Caco-2 (cell line): ENCODE results near the gene ARHGEF7. TPM values are rescaled to one million over a fixed set of nuclear protein-coding genes. Genes with fewer than 3 reads are reported as not detected.

ENCODE experiments used
- BruUV-seq: library from RNA; stranded (reverse); fragments of 400-500 nt; replicated peaks from 2 replicates; lab custom pipeline; 2021; lab: Mats Ljungman, UMichigan
- CTCF ChIA-PET: fragments of 300-600 bp; sonication (Branson Sonifier 250); formaldehyde crosslinking; loops from one replicate; lab custom pipeline; 2022; ENCODE audit warnings: antibody characterized with exemption; lab: Charles Lee
- POLR2A ChIA-PET: fragments of 300-600 bp; sonication (Branson Sonifier 250); formaldehyde crosslinking; loops from one replicate; lab custom pipeline; 2022; ENCODE audit warnings: antibody characterized with exemption; lab: Charles Lee
- DNase-seq, 2 experiments: peaks; one replicate each; pipeline versions ENCODE4 v3.0.0 to v3.0.0-alpha.2; 2020 to 2022
- H3K27me3 ChIP-seq: replicated peaks from 2 replicates; pipeline ENCODE4 v1.6.0; 2011; ENCODE audit warnings: low read length; ENCODE audit not compliant: control insufficient read depth, insufficient read depth
- H3K36me3 ChIP-seq: 2 replicates; pipeline ENCODE4 v1.5.1; 2011; ENCODE audit warnings: low read length; ENCODE audit not compliant: control insufficient read depth, insufficient read depth
- H3K4me1 ChIP-seq: fragments of 250-450 bp; sonication (Bioruptor Pico); 2 replicates; pipeline ENCODE4 v1.5.1; 2020; ENCODE audit warnings: mild to moderate bottlenecking
- H3K4me3 ChIP-seq: 2 replicates; pipeline ENCODE4 v1.5.1; 2011; ENCODE audit warnings: low read depth, mild to moderate bottlenecking, control low read depth, low read length
- H3K9me3 ChIP-seq: fragments of 250-450 bp; sonication (Bioruptor Pico); 2 replicates; pipeline ENCODE4 v1.5.1; 2020; ENCODE audit warnings: mild to moderate bottlenecking, moderate library complexity
- H3K27ac Mint-ChIP-seq: one replicate; pipeline ENCODE4 v1.8.0; 2022; ENCODE audit warnings: mixed read lengths; ENCODE audit not compliant: unreplicated experiment
- H3K27me3 Mint-ChIP-seq: one replicate; pipeline ENCODE4 v1.8.0; 2022; ENCODE audit warnings: mixed read lengths; ENCODE audit not compliant: insufficient read depth, unreplicated experiment
- H3K36me3 Mint-ChIP-seq: one replicate; pipeline ENCODE4 v1.8.0; 2022; ENCODE audit warnings: mild to moderate bottlenecking, mixed read lengths; ENCODE audit not compliant: insufficient read depth, unreplicated experiment
- H3K4me1 Mint-ChIP-seq: one replicate; pipeline ENCODE4 v1.8.0; 2022; ENCODE audit warnings: low read depth, mixed read lengths; ENCODE audit not compliant: unreplicated experiment
- H3K4me3 Mint-ChIP-seq: one replicate; pipeline ENCODE4 v1.8.0; 2022; ENCODE audit warnings: mild to moderate bottlenecking, moderate library complexity, mixed read lengths; ENCODE audit not compliant: unreplicated experiment
- H3K9me3 Mint-ChIP-seq: one replicate; pipeline ENCODE4 v1.8.0; 2022; ENCODE audit warnings: mixed read lengths; ENCODE audit not compliant: unreplicated experiment
- CTCF ChIP-seq, 2 experiments: fragments of 200-600 bp in 1 of 2; IDR thresholded peaks; 1 replicate in 1 of 2; 2 replicates in 1 of 2; pipeline versions ENCODE4 v1.5.1 to v1.8.0; 2011 to 2022; ENCODE audit warnings: antibody characterized with exemption in 1 of 2, control low read depth in 1 of 2, inconsistent platforms in 1 of 2, low read depth in 1 of 2, low read length in 1 of 2, mild to moderate bottlenecking in 1 of 2, moderate library complexity in 1 of 2; ENCODE audit not compliant: insufficient read depth in 1 of 2, severe bottlenecking in 1 of 2, unreplicated experiment in 1 of 2
- intact Hi-C: fragments of 100-400 bp; cut with micrococcal nuclease; formaldehyde crosslinking; loops from one replicate; pipeline ENCODE4 v1.10.0; 2022; ENCODE audit not compliant: unreplicated experiment
- total RNA-seq: library from RNA; stranded (reverse); gene quantifications from 2 replicates; pipeline ENCODE4 v1.2.3, GENCODE V29; 2022

The ARHGEF7 gene
- total RNA-seq, 1 experiment from 2014 or later = 60.5 TPM

GRCh38 chr13:111203736-111204389, 88.8 kb downstream of the ARHGEF7 start:
- Histone ChIP-seq H3K9me3 (no peaks in the 10 kb centered on the region), H3K36me3 (no peaks in the 10 kb centered on the region; the same call in 1 of the 2 replicates), H3K4me3 (no peak overlapping the region), H3K27me3 (no peaks in the 10 kb centered on the region), H3K4me1 (peaks cover 20% of the 10 kb centered on the region)
- POLR2A ChIA-PET = no interaction called here
- BruUV-seq = no TSS peak
- Mint-ChIP-seq H3K36me3 (peaks cover 34% of the 10 kb centered on the region), H3K4me1 (peaks cover 15% of the 10 kb centered on the region), H3K27ac (no peak overlapping the region), H3K27me3 (no peaks in the 10 kb centered on the region), H3K4me3 (no peak overlapping the region), H3K9me3 (no peaks in the 10 kb centered on the region)
- TF ChIP-seq CTCF (IDR thresholded peaks at IDR 0.05; ENCODE audit: insufficient read depth in 1 of 2, low read depth in 1 of 2, low read length in 1 of 2, severe bottlenecking in 1 of 2, unreplicated experiment in 1 of 2) = no peak
- DNase-seq = no peak
- CTCF ChIA-PET = no interaction called here
- intact Hi-C loops = no loop called here

- Histone ChIP-seq H3K4me3 (no peak overlapping the region), H3K27me3 (no peaks in the 10 kb centered on the region), H3K4me1 (peaks cover 21% of the 10 kb centered on the region), H3K36me3 (no peaks in the 10 kb centered on the region; the same call in 1 of the 2 replicates), H3K9me3 (no peaks in the 10 kb centered on the region)
- no TSS peak for BruUV-seq
- no peak for TF ChIP-seq CTCF (IDR thresholded peaks at IDR 0.05; ENCODE audit: insufficient read depth in 1 of 2, low read depth in 1 of 2, low read length in 1 of 2, severe bottlenecking in 1 of 2, unreplicated experiment in 1 of 2)
- Mint-ChIP-seq H3K27me3 (no peaks in the 10 kb centered on the region), H3K4me1 (peaks cover 17% of the 10 kb centered on the region), H3K36me3 (peaks cover 28% of the 10 kb centered on the region), H3K27ac (peak overlapping the region; percentile 33), H3K9me3 (no peaks in the 10 kb centered on the region), H3K4me3 (peak overlapping the region; percentile 4)
- POLR2A ChIA-PET = no interaction called here
- intact Hi-C loops = no loop called here
- peak in 1 of 2 experiments; percentile 47 for DNase-seq
- CTCF ChIA-PET = no interaction called here
Observed at GRCh38 chr13:111204438-111205177, 89.5 kb downstream of the ARHGEF7 start.

- POLR2A ChIA-PET = no interaction called here
- intact Hi-C loops = no loop called here
- Mint-ChIP-seq H3K27ac (no peak overlapping the region), H3K36me3 (peaks cover 32% of the 10 kb centered on the region), H3K9me3 (no peaks in the 10 kb centered on the region), H3K27me3 (no peaks in the 10 kb centered on the region), H3K4me3 (no peak overlapping the region), H3K4me1 (peaks cover 32% of the 10 kb centered on the region)
- no peak overlapping the region for H3K4me3 ChIP-seq
- BruUV-seq = no TSS peak
- DNase-seq = no peak
- no peaks in the 10 kb centered on the region for H3K9me3 ChIP-seq
- H3K36me3 ChIP-seq = no peaks in the 10 kb centered on the region; the same call in 1 of the 2 replicates
- TF ChIP-seq CTCF (IDR thresholded peaks at IDR 0.05; ENCODE audit: insufficient read depth in 1 of 2, low read depth in 1 of 2, low read length in 1 of 2, severe bottlenecking in 1 of 2, unreplicated experiment in 1 of 2) = no peak
- H3K27me3 ChIP-seq = no peaks in the 10 kb centered on the region
- CTCF ChIA-PET = no interaction called here
- peaks cover 36% of the 10 kb centered on the region for H3K4me1 ChIP-seq
Observed at GRCh38 chr13:111206148-111206547, 91.0 kb downstream of the ARHGEF7 start.
